Panc1 (cell line): ENCODE results near the gene ADAMTS2. TPM values are rescaled to one million over a fixed set of nuclear protein-coding genes. Genes with fewer than 3 reads are reported as not detected.

ENCODE experiments used
- ATAC-seq: fragments of 200-7000 bp; cut with Tn5 transposase; 2 replicates; pipeline ENCODE4 v1.9.1; 2020; ENCODE audit warnings: mild to moderate bottlenecking, moderate library complexity
- BruUV-seq: library from RNA; stranded (reverse); fragments of 400-500 nt; replicated peaks from 2 replicates; lab custom pipeline; 2021; lab: Mats Ljungman, UMichigan
- CTCF ChIA-PET: fragments of 300-600 bp; sonication (Branson Sonifier 250); formaldehyde crosslinking; loops from one replicate; lab custom pipeline; 2022; ENCODE audit warnings: antibody characterized with exemption; lab: Charles Lee
- POLR2A ChIA-PET: fragments of 300-600 bp; sonication (Branson Sonifier 250); formaldehyde crosslinking; loops from one replicate; lab custom pipeline; 2022; ENCODE audit warnings: antibody characterized with exemption; lab: Charles Lee
- DNase-seq: peaks from one replicate; pipeline ENCODE4 v3.0.0-alpha.2; 2010; ENCODE audit warnings: low read depth, low spot score
- H3K27ac ChIP-seq: 2 replicates; pipeline ENCODE4 v1.5.1; 2011; ENCODE audit warnings: mild to moderate bottlenecking, low read length, inconsistent platforms
- H3K27me3 ChIP-seq: fragments of 200-500 bp; sonication (Bioruptor generic); 2 replicates; pipeline ENCODE4 v1.6.0; 2014; ENCODE audit warnings: low read length, inconsistent platforms; ENCODE audit not compliant: control insufficient read depth, insufficient read depth
- H3K36me3 ChIP-seq: fragments of 200-500 bp; sonication (Bioruptor generic); 2 replicates; pipeline ENCODE4 v1.5.1; 2014; ENCODE audit warnings: inconsistent platforms, mild to moderate bottlenecking, low read length, moderate library complexity; ENCODE audit not compliant: control insufficient read depth, insufficient read depth
- H3K4me1 ChIP-seq: 2 replicates; pipeline ENCODE4 v1.5.1; 2011; ENCODE audit warnings: inconsistent platforms, mild to moderate bottlenecking, low read length, moderate library complexity; ENCODE audit not compliant: control insufficient read depth, insufficient read depth
- H3K4me3 ChIP-seq, 2 experiments: 2 replicates each; pipeline ENCODE4 v1.5.1; 2011 to 2012; ENCODE audit warnings: low read depth in 2 of 2, low read length in 2 of 2, mild to moderate bottlenecking in 2 of 2, inconsistent platforms in 1 of 2, moderate library complexity in 1 of 2
- H3K9me3 ChIP-seq: fragments of 200-500 bp; sonication (Bioruptor generic); 2 replicates; pipeline ENCODE4 v1.5.1; 2014; ENCODE audit warnings: low read depth, mild to moderate bottlenecking, inconsistent platforms, low read length, moderate library complexity; ENCODE audit not compliant: control insufficient read depth, insufficient read depth
- CTCF ChIP-seq: fragments of 450-650 bp; IDR thresholded peaks from 2 replicates; pipeline ENCODE4 v1.5.1; 2017; ENCODE audit warnings: mild to moderate bottlenecking
- POLR2AphosphoS5 ChIP-seq: IDR thresholded peaks from 2 replicates; pipeline ENCODE4 v1.6.1; 2012; ENCODE audit warnings: mild to moderate bottlenecking, low read depth, low read length, moderate library complexity
- REST ChIP-seq, 2 experiments: IDR thresholded peaks; 2 replicates each; pipeline ENCODE4 v1.6.1; 2011 to 2012; ENCODE audit warnings: low read depth in 2 of 2, control low read depth in 1 of 2, low read length in 1 of 2, mild to moderate bottlenecking in 1 of 2, moderate library complexity in 1 of 2; ENCODE audit not compliant: insufficient read depth in 1 of 2
- SIN3A ChIP-seq: IDR thresholded peaks from 2 replicates; pipeline ENCODE4 v1.6.1; 2012; ENCODE audit warnings: low read depth, mild to moderate bottlenecking, low read length, moderate library complexity, borderline replicate concordance; ENCODE audit not compliant: insufficient read depth
- TCF7L2 ChIP-seq: IDR thresholded peaks from 2 replicates; pipeline ENCODE4 v1.6.1; 2011; ENCODE audit warnings: mild to moderate bottlenecking, low read depth, low read length, inconsistent platforms
- in situ Hi-C: cut with HindIII; loops from 2 replicates; pipeline ENCODE4 v1.10.0; 2016; ENCODE audit warnings: low sequenced_read_pairs, low pct_unique_long_range_greater_than_20kb
- intact Hi-C: fragments of 100-400 bp; cut with micrococcal nuclease; formaldehyde crosslinking; loops from one replicate; pipeline ENCODE4 v1.10.0; 2022; ENCODE audit not compliant: unreplicated experiment
- total RNA-seq: library from RNA; stranded (reverse); gene quantifications from one replicate; pipeline ENCODE4 v1.2.1, GENCODE V29; 2021; ENCODE audit not compliant: unreplicated experiment

Gene ADAMTS2
- total RNA-seq, 1 experiment from 2014 or later, result 0.13 TPM

- ChIA-PET POLR2A (no interaction called here), CTCF (no interaction called here)
- no peaks in the 10 kb centered on the region for H3K4me1 ChIP-seq
- H3K9me3 ChIP-seq, result peaks cover 79% of the 10 kb centered on the region
- no peak overlapping the region for H3K27ac ChIP-seq
- H3K27me3 ChIP-seq, result no peaks in the 10 kb centered on the region
- no peak overlapping the region for H3K4me3 ChIP-seq
- intact Hi-C loops, result no loop called here
- no TSS peak for BruUV-seq
- DNase-seq, result no peak
- TF ChIP-seq SIN3A (no peak), REST (IDR thresholded peaks at IDR 0.05; ENCODE audit: insufficient read depth in 1 of 2, low read depth in 2 of 2, low read length in 1 of 2) (no peak), TCF7L2 (no peak), POLR2AphosphoS5 (no peak), CTCF (no peak)
- H3K36me3 ChIP-seq, result no peaks in the 10 kb centered on the region; the same call in 1 of the 2 replicates
- ATAC-seq, result no peak
- in situ Hi-C loops, result no loop called here
Measured at GRCh38 chr5:179079165-179079987, 265.9 kb downstream of the ADAMTS2 start.

GRCh38 chr5:179065703-179066102 lies 279.6 kb downstream of the ADAMTS2 start:
- ATAC-seq, result no peak
- BruUV-seq, result no TSS peak
- Histone ChIP-seq H3K36me3 (no peaks in the 10 kb centered on the region), H3K4me3 (no peak overlapping the region), H3K27ac (no peak overlapping the region), H3K27me3 (no peaks in the 10 kb centered on the region), H3K9me3 (peaks cover 31% of the 10 kb centered on the region), H3K4me1 (no peaks in the 10 kb centered on the region)
- DNase-seq, result no peak
- POLR2A ChIA-PET, result no interaction called here
- CTCF ChIA-PET, result no interaction called here
- TF ChIP-seq CTCF, result no peak
- no peak for TF ChIP-seq REST (IDR thresholded peaks at IDR 0.05; ENCODE audit: insufficient read depth in 1 of 2, low read depth in 2 of 2, low read length in 1 of 2)
- no peak for TF ChIP-seq TCF7L2
- no peak for TF ChIP-seq POLR2AphosphoS5
- no peak for TF ChIP-seq SIN3A
- intact Hi-C loops (no loop called here), in situ Hi-C loops (no loop called here)
